ENCODE data around the gene MYRIP. TPM values are rescaled to one million over a fixed set of nuclear protein-coding genes. Genes with fewer than 3 reads are reported as not detected.

MYRIP gene
- total and polyA plus RNA-seq, 2 of the 4 experiments (the other 2 are of a cell fraction): not detected

DNA sequence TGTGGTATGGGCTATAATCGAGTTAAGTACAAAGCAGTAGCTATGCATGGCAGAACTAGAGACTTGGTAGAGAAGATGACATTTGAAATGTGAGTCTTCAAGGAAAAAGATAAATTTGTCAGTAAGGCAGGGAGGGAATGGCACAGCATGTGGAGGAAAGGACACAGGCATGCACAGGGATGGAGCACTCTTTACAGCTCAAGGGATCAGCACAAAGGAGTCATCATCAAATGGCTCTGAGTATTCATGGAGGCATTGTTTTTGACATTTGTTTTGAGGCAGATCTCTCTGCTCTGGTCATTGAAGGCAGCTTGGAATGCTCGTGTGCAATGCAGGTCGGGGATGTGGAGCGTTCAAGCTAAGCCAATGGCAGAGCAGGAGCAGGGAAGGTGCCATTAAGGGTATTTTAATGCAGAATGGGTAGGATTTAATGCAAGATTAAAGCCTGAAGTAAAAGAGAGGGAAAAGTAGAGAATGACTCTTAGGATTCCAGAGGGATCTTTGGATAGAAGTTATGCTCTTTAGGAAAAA is 213.0 kb downstream of the MYRIP start:
- Histone ChIP-seq H3K9ac (ENCODE audit: low read depth, low read length) (no peak overlapping the region), H2BK15ac (ENCODE audit: low read depth, low read length) (no peak overlapping the region), H3K79me1 (ENCODE audit: low read depth in 1 of 2, low read length in 2 of 2) (no peaks in the 10 kb centered on the region), H3K56ac (ENCODE audit: extremely low read depth, insufficient read depth, low read length) (no peak overlapping the region), H2AFZ (replicated peaks; ENCODE audit: low read length, poor library complexity) (no peak overlapping the region), H4K20me1 (ENCODE audit: insufficient read depth, low read length) (no peaks in the 10 kb centered on the region), H3K14ac (replicated peaks; ENCODE audit: low read depth, low read length) (no peak overlapping the region), H3K4me1 (ENCODE audit: control insufficient read depth, insufficient read depth, low read length) (no peaks in the 10 kb centered on the region), H4K91ac (ENCODE audit: insufficient read depth, low read depth, low read length) (no peak overlapping the region), H2BK5ac (ENCODE audit: low read depth, low read length, poor library complexity, severe bottlenecking) (no peak overlapping the region), H4K8ac (ENCODE audit: low read depth in 2 of 2, low read length in 2 of 2) (no peak overlapping the region), H3K27me3 (ENCODE audit: control insufficient read depth, insufficient read depth, low read length) (no peaks in the 10 kb centered on the region), H3K9me1 (ENCODE audit: insufficient read depth, low read length) (no peaks in the 10 kb centered on the region), H2AK9ac (replicated peaks; ENCODE audit: low read depth, low read length, poor library complexity) (no peak overlapping the region), H3K23ac (ENCODE audit: low read depth, low read length) (no peak overlapping the region), H3K4me3 (ENCODE audit: insufficient read depth, low read depth, low read length) (no peak overlapping the region), H3K36me3 (ENCODE audit: control insufficient read depth, insufficient read depth, low read length) (no peaks in the 10 kb centered on the region), H4K5ac (ENCODE audit: low read depth, low read length) (no peak overlapping the region), H3K4me2 (ENCODE audit: low read depth, low read length) (no peak overlapping the region), H2AK5ac (ENCODE audit: low read depth, low read length) (no peak overlapping the region), H3K9me3 (ENCODE audit: control insufficient read depth, insufficient read depth, low read length) (peaks cover 24% of the 10 kb centered on the region), H2BK120ac (ENCODE audit: low read depth, low read length) (no peak overlapping the region), H3K4ac (ENCODE audit: low read depth, low read length) (no peak overlapping the region), H3K27ac (ENCODE audit: insufficient read depth, low read length) (no peak overlapping the region), H3K18ac (ENCODE audit: low read depth, low read length) (no peak overlapping the region), H2BK20ac (ENCODE audit: low read depth, low read length) (no peak overlapping the region)
- DNase-seq (no peak), ATAC-seq (ENCODE audit: low read depth) (no peak)
- in situ Hi-C loops (cut with MboI; ENCODE audit: low sequenced_read_pairs) (no loop called here), dilution Hi-C loops (cut with HindIII; ENCODE audit: low sequenced_read_pairs, unreplicated experiment) (no loop called here), intact Hi-C loops (cut with micrococcal nuclease) (no loop called here)
- BruUV-seq (replicated peaks): no TSS peak
- ChIA-PET CTCF (no interaction called here), POLR2A (ENCODE audit: unreplicated experiment) (no interaction called here)
- TF ChIP-seq RFX5 (IDR thresholded peaks at IDR 0.05; ENCODE audit: low read depth, low read length): no peak
- TF ChIP-seq, protein P1, sequence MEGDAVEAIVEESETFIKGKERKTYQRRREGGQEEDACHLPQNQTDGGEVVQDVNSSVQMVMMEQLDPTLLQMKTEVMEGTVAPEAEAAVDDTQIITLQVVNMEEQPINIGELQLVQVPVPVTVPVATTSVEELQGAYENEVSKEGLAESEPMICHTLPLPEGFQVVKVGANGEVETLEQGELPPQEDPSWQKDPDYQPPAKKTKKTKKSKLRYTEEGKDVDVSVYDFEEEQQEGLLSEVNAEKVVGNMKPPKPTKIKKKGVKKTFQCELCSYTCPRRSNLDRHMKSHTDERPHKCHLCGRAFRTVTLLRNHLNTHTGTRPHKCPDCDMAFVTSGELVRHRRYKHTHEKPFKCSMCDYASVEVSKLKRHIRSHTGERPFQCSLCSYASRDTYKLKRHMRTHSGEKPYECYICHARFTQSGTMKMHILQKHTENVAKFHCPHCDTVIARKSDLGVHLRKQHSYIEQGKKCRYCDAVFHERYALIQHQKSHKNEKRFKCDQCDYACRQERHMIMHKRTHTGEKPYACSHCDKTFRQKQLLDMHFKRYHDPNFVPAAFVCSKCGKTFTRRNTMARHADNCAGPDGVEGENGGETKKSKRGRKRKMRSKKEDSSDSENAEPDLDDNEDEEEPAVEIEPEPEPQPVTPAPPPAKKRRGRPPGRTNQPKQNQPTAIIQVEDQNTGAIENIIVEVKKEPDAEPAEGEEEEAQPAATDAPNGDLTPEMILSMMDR (conservative IDR thresholded peaks at IDR 0.05; ENCODE audit: low read depth, low read length): no peak
- TF ChIP-seq, protein P2, sequence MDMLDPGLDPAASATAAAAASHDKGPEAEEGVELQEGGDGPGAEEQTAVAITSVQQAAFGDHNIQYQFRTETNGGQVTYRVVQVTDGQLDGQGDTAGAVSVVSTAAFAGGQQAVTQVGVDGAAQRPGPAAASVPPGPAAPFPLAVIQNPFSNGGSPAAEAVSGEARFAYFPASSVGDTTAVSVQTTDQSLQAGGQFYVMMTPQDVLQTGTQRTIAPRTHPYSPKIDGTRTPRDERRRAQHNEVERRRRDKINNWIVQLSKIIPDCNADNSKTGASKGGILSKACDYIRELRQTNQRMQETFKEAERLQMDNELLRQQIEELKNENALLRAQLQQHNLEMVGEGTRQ (IDR thresholded peaks at IDR 0.05; ENCODE audit: low read depth, low read length): no peak
- WGBS, 2 experiments (ENCODE audit: extremely low coverage in 2 of 2, insufficient read length in 1 of 2): 46% methylated on average over 2 of the region's 4 CpGs; no CpG with 5 or more reads in 1 of the 2 experiments
